CD4-positive, alpha-beta T cell treated with Interleukin-12 subunit alpha and Interleukin-12 subunit beta, for 1 hour (primary cell): ENCODE measurements around the gene LZTS3.
"Not testable (repeated sequence)": the region's sequence is repeated elsewhere in the genome, so short reads cannot be mapped to it uniquely, and the experiment has no call there.

ENCODE experiments used
- DNase-seq: peaks from one replicate; pipeline ENCODE4 v3.0.0-alpha.2; 2020

Gene LZTS3

GRCh38 chr20:3192226-3193015 lies 19.1 kb upstream of the LZTS3 start:
- no peak for DNase-seq

GRCh38 chr20:3190681-3191111 lies 17.3 kb upstream of the LZTS3 start:
- no peak for DNase-seq

GRCh38 chr20:3189561-3190131 lies 16.3 kb upstream of the LZTS3 start:
- no peak for DNase-seq

DNA sequence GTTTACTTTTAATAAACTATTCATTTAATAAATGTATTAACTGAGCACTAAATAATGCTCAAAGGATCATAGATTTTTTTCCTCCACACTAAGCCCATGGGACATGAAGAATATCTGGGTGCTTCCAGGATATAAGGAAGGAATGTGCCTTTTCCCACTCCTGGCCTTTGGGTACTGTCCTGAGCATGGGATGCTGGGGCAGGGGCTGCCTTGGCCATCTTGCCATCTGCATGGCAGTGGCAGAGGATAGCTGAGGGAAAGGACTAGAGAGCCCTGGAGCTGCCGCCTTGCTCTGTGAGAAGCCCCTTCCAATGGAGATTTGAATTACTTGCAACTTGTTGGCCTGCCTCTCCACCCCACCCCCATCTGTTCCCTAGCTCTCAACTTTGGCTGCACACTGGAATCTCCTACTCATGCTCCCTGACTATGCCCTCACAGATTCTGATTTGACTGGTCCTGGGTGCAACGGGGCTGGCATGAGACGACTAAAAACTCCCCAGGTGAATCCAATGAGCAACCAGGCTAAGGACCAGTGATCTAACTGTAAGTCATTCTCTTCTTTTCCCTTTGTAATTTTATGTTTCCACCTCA lies 15.6 kb upstream of the LZTS3 start:
- DNase-seq, result no peak

GRCh38 chr20:3187861-3188260 lies 14.5 kb upstream of the LZTS3 start:
- not testable (repeated sequence) for DNase-seq

GRCh38 chr20:3183896-3184612 lies 10.7 kb upstream of the LZTS3 start:
- DNase-seq, result no peak

GRCh38 chr20:3182429-3182828 lies 9.1 kb upstream of the LZTS3 start:
- not testable (repeated sequence) for DNase-seq

DNA sequence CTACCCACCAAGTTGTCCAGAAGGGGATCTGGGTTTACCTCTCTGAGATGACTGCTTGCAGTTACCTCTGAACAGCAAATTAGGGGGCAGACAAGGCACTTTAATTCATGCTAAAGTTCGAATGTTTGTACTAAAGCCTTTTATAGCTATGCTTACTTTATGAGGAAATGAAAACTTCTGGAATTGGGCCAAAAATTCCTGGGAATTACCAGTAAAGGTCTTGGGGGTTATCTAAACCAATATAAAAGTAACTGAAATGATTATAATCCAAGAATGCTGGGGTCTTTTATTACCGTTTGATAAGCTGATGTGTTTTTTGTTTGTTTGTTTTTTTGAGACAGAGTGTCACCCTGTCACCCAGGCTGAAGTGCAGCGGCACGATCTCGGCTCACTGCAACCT lies 7.9 kb upstream of the LZTS3 start:
- no peak for DNase-seq

GRCh38 chr20:3180319-3180718 lies 7.0 kb upstream of the LZTS3 start:
- DNase-seq, result no peak

DNA sequence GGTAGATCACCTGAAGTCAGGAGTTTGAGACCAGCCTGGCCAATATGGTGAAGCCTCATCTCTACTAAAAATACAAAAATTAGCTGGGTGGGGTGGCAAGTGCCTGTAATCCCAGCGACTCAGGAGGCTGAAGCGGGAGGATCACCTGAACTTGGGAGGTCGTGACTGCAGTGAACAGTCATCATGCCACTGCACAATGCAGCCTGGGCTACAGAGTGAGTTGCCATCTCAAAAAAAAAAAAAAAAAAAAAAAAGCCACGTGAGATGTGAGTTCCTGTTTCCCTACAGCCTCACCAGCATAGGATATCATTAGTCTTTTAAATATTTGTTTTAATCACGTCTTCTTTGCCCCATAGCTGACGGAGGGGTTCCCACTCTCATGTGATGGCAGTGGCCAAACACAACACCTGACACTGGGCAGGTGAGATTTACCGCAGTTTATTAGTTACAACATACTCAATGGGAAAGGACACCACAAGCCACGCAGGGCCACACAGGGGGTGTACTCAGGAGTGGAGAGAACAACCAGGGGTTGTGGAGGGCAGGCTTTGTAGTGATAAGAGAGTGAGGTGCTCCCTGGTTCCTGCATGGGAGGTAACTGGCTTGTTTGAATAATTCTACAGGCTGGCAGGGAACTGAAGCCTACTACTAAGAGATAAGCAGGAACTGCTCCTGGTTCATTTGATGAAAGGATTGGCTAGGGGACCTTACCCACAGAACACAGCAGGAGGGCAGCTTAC lies 4.6 kb upstream of the LZTS3 start:
- DNase-seq, result no peak

DNA sequence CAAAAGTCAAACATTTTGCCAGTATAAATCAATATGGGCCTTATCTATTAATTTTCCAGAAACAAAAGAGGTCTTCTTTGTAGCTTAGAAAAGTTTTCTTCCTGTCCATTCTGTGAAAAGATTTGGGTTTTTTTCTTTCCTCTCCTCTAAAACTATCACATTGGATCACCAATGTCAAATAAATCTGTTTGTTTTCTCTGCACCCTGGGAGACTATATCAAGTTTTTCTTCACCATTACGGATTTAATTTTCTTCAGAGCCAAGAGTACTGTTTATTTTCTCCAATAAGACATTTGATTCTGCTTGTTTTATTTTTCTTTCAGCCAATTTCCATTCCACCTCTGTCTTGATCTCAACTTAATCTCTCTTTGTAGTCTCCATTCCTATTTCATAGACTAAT lies 1.9 kb upstream of the LZTS3 start:
- no peak for DNase-seq

DNA sequence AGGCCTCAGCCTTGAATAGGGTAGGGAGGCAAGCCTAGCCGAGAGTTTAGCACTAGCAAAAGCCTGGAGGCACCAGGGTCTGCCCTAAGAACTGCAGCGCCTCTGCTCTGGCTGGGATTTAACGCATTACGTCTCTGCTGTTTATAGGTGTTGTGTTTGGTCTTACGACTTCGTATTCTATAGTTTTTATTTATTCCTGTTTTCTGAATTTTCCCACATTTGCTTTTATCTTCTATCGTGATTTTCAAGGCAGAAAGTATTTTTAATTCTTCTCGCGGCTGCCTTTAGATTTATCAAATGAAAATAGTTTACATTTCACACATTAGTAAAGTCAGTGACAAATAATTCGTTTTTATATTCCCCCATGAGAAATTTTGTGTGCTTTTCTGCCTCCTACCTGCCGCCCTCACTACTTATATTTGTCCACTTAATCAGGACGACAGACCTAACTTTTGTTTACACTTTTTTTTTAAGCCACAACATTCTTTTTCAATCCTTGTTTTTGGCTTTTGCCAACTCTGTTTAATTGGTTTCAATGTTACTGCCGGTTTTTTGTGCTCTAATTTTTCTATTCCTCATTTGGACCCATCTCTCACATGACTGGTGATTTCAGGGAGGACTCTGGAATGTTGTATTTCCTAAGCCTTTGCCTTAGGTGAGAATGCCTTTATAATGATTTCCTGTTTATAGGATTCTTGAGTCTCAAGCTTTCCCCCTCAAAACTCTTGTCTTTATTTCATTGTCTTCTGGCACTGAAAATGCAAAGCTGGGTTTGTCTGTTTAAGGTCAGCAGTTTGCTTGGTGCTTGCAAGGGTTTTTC lies 1.3 kb upstream of the LZTS3 start:
- no peak for DNase-seq

GRCh38 chr20:3173610-3174441 lies 477 bp upstream of the LZTS3 start:
- DNase-seq, result peak; percentile 92

GRCh38 chr20:3172126-3172932 lies 1.0 kb downstream of the LZTS3 start:
- no peak for DNase-seq

- DNase-seq, result no peak
Observed at GRCh38 chr20:3171391-3172125, 1.8 kb downstream of the LZTS3 start.

GRCh38 chr20:3168829-3169590 lies 4.3 kb downstream of the LZTS3 start:
- no peak for DNase-seq

GRCh38 chr20:3168079-3168828 lies 5.1 kb downstream of the LZTS3 start:
- DNase-seq, result no peak

DNA sequence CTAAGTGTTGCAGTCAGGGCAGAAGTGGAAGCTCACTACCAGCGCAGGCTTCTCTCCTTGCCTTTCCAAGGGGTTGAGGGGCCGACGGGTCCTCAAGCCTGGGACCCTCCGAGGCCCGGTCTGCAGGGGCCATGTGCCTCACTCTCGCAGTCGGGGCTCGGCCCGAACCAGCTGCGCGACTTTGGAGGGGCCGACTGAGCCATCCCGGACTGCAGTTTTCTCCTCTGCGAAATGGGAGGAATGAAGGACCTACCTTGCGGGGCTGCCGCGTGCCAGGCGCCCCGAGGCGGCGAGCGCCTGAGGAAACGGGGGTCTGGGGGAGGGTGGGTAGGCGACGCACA lies 5.6 kb downstream of the LZTS3 start:
- no peak for DNase-seq
